ENCODE measurements around the gene LAMA2.

DNA sequence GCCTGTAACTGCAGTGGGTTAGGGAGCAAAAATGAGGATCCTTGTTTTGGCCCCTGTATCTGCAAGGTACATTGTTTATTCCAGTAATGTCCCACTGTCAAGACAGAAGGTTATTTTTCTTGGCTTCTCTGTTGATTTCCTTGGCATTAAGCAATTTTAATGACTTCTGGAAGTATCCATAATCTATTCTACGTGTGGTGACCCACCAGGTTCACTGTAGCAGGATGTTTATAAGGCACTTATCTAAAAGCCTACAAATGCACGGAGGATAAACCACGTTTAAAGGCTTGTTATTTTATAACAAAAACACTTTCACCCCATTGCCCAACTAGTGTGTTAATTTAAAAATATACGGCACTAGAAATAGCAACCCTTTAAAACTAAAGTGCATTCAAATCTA is 294.9 kb downstream of the LAMA2 start:
- TF ChIP-seq, protein P1, sequence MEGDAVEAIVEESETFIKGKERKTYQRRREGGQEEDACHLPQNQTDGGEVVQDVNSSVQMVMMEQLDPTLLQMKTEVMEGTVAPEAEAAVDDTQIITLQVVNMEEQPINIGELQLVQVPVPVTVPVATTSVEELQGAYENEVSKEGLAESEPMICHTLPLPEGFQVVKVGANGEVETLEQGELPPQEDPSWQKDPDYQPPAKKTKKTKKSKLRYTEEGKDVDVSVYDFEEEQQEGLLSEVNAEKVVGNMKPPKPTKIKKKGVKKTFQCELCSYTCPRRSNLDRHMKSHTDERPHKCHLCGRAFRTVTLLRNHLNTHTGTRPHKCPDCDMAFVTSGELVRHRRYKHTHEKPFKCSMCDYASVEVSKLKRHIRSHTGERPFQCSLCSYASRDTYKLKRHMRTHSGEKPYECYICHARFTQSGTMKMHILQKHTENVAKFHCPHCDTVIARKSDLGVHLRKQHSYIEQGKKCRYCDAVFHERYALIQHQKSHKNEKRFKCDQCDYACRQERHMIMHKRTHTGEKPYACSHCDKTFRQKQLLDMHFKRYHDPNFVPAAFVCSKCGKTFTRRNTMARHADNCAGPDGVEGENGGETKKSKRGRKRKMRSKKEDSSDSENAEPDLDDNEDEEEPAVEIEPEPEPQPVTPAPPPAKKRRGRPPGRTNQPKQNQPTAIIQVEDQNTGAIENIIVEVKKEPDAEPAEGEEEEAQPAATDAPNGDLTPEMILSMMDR (IDR thresholded peaks at IDR 0.05; ENCODE audit: low read depth, low read length): no peak
- TF ChIP-seq POLR2A (IDR thresholded peaks at IDR 0.05; ENCODE audit: extremely low read depth, insufficient read length): no peak

All from NB4 (cell line).